Nephron (organoid): Measurements from ENCODE around the gene TLX1.

Source experiments
- H3K27ac Mint-ChIP-seq, 3 experiments: 2 replicates each; pipeline ENCODE4 v1.8.0; 2020; ENCODE audit warnings: mixed read lengths in 3 of 3, mild to moderate bottlenecking in 2 of 3, moderate library complexity in 1 of 3
- H3K27me3 Mint-ChIP-seq: 2 replicates; pipeline ENCODE4 v1.8.0; 2021; ENCODE audit warnings: low read depth, mild to moderate bottlenecking, moderate library complexity, mixed read lengths
- H3K36me3 Mint-ChIP-seq: 2 replicates; pipeline ENCODE4 v1.8.0; 2020; ENCODE audit warnings: low read depth, mixed read lengths
- H3K4me1 Mint-ChIP-seq: 2 replicates; pipeline ENCODE4 v1.8.0; 2020; ENCODE audit warnings: mixed read lengths
- H3K4me3 Mint-ChIP-seq, 3 experiments: 2 replicates each; pipeline ENCODE4 v1.8.0; 2020; ENCODE audit warnings: mild to moderate bottlenecking in 3 of 3, mixed read lengths in 3 of 3, moderate library complexity in 2 of 3
- H3K9me3 Mint-ChIP-seq: 2 replicates; pipeline ENCODE4 v1.8.0; 2020; ENCODE audit warnings: mixed read lengths
- CTCF ChIP-seq, 3 experiments: fragments of 200-600 bp; sonication (generic); IDR thresholded peaks; one replicate each; pipeline ENCODE4 v1.5.0; 2021; ENCODE audit warnings: antibody characterized with exemption in 3 of 3; ENCODE audit not compliant: unreplicated experiment in 3 of 3

Gene TLX1

GRCh38 chr10:101095550-101096213 lies 35.4 kb upstream of the TLX1 start:
- TF ChIP-seq CTCF (IDR thresholded peaks at IDR 0.05; ENCODE audit: unreplicated experiment in 3 of 3), result peak; percentile 70 to 79 (median 76)
- no peak overlapping the region for H3K4me3 Mint-ChIP-seq
- H3K27ac Mint-ChIP-seq, result no peak overlapping the region
- peaks cover 35% of the 10 kb centered on the region for H3K4me1 Mint-ChIP-seq
- H3K36me3 Mint-ChIP-seq, result no peaks in the 10 kb centered on the region
- H3K27me3 Mint-ChIP-seq, result peaks cover 71% of the 10 kb centered on the region
- peaks cover 6% of the 10 kb centered on the region for H3K9me3 Mint-ChIP-seq

- Mint-ChIP-seq H3K4me1 (peaks cover 35% of the 10 kb centered on the region), H3K36me3 (no peaks in the 10 kb centered on the region), H3K27ac (no peak overlapping the region), H3K9me3 (peaks cover 6% of the 10 kb centered on the region), H3K4me3 (no peak overlapping the region), H3K27me3 (peaks cover 67% of the 10 kb centered on the region)
- TF ChIP-seq CTCF (IDR thresholded peaks at IDR 0.05; ENCODE audit: unreplicated experiment in 3 of 3), result no peak
These were observed 34.7 kb upstream of the TLX1 start for GRCh38 chr10:101096378-101096777.

- peaks cover 68% of the 10 kb centered on the region for H3K27me3 Mint-ChIP-seq
- H3K9me3 Mint-ChIP-seq, result peaks cover 6% of the 10 kb centered on the region
- H3K27ac Mint-ChIP-seq, result no peak overlapping the region
- H3K4me1 Mint-ChIP-seq, result peaks cover 22% of the 10 kb centered on the region
- no peaks in the 10 kb centered on the region for H3K36me3 Mint-ChIP-seq
- no peak for TF ChIP-seq CTCF (IDR thresholded peaks at IDR 0.05; ENCODE audit: unreplicated experiment in 3 of 3)
- no peak overlapping the region for H3K4me3 Mint-ChIP-seq
These were observed 33.2 kb upstream of the TLX1 start for GRCh38 chr10:101097881-101098280.

GRCh38 chr10:101099901-101100300 lies 31.2 kb upstream of the TLX1 start:
- peaks cover 81% of the 10 kb centered on the region for H3K27me3 Mint-ChIP-seq
- H3K9me3 Mint-ChIP-seq, result peaks cover 6% of the 10 kb centered on the region
- H3K27ac Mint-ChIP-seq, result no peak overlapping the region
- no peak overlapping the region for H3K4me3 Mint-ChIP-seq
- peaks cover 8% of the 10 kb centered on the region for H3K4me1 Mint-ChIP-seq
- no peaks in the 10 kb centered on the region for H3K36me3 Mint-ChIP-seq
- no peak for TF ChIP-seq CTCF (IDR thresholded peaks at IDR 0.05; ENCODE audit: unreplicated experiment in 3 of 3)

GRCh38 chr10:101101372-101101881 lies 29.7 kb upstream of the TLX1 start:
- Mint-ChIP-seq H3K36me3 (no peaks in the 10 kb centered on the region), H3K27me3 (peaks cover 73% of the 10 kb centered on the region), H3K27ac (no peak overlapping the region), H3K4me1 (no peaks in the 10 kb centered on the region), H3K9me3 (peaks cover 6% of the 10 kb centered on the region), H3K4me3 (no peak overlapping the region)
- no peak for TF ChIP-seq CTCF (IDR thresholded peaks at IDR 0.05; ENCODE audit: unreplicated experiment in 3 of 3)

GRCh38 chr10:101103430-101103829 lies 27.7 kb upstream of the TLX1 start:
- no peak overlapping the region for H3K4me3 Mint-ChIP-seq
- peaks cover 6% of the 10 kb centered on the region for H3K9me3 Mint-ChIP-seq
- no peaks in the 10 kb centered on the region for H3K4me1 Mint-ChIP-seq
- H3K27ac Mint-ChIP-seq, result no peak overlapping the region
- no peak for TF ChIP-seq CTCF (IDR thresholded peaks at IDR 0.05; ENCODE audit: unreplicated experiment in 3 of 3)
- peaks cover 65% of the 10 kb centered on the region for H3K27me3 Mint-ChIP-seq
- no peaks in the 10 kb centered on the region for H3K36me3 Mint-ChIP-seq
